Hepatocyte (in vitro differentiated cells): Measurements from ENCODE around the gene ELOA2.

ENCODE experiments used
- EZH2 ChIP-seq: fragments of 200-600 bp; sonication (generic); IDR thresholded peaks from 2 replicates; pipeline ENCODE4 v1.6.1; 2016; ENCODE audit warnings: antibody characterized with exemption, mild to moderate bottlenecking, borderline replicate concordance
- EZH2phosphoT487 ChIP-seq: fragments of 200-600 bp; sonication (generic); IDR thresholded peaks from one replicate; pipeline ENCODE4 v1.6.1; 2018; ENCODE audit warnings: antibody characterized with exemption, mild to moderate bottlenecking, low read depth, moderate library complexity; ENCODE audit not compliant: unreplicated experiment, severe bottlenecking
- TF ChIP-seq, protein P1 (sequence below): fragments of 200-600 bp; sonication (generic); IDR thresholded peaks from 2 replicates; pipeline ENCODE4 v1.5.1; 2016; ENCODE audit warnings: antibody characterized with exemption, mild to moderate bottlenecking; ENCODE audit not compliant: poor library complexity

GRCh38 chr18:47067648-47068047 is 32.2 kb upstream of the ELOA2 start:
- TF ChIP-seq, protein P1, sequence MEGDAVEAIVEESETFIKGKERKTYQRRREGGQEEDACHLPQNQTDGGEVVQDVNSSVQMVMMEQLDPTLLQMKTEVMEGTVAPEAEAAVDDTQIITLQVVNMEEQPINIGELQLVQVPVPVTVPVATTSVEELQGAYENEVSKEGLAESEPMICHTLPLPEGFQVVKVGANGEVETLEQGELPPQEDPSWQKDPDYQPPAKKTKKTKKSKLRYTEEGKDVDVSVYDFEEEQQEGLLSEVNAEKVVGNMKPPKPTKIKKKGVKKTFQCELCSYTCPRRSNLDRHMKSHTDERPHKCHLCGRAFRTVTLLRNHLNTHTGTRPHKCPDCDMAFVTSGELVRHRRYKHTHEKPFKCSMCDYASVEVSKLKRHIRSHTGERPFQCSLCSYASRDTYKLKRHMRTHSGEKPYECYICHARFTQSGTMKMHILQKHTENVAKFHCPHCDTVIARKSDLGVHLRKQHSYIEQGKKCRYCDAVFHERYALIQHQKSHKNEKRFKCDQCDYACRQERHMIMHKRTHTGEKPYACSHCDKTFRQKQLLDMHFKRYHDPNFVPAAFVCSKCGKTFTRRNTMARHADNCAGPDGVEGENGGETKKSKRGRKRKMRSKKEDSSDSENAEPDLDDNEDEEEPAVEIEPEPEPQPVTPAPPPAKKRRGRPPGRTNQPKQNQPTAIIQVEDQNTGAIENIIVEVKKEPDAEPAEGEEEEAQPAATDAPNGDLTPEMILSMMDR: no peak
- TF ChIP-seq EZH2 (no peak), EZH2phosphoT487 (no peak)
